Lower lobe of right lung (tissue), 2 donors: Measurements from ENCODE around the gene CHST8. TPM values are rescaled to one million over a fixed set of nuclear protein-coding genes. Genes with fewer than 3 reads are reported as not detected.

Experiments used
- ATAC-seq, 2 donors: fragments of 200-7000 bp; cut with Tn5 transposase; one replicate each; pipeline ENCODE4 v1.9.1; 2020 to 2022; ENCODE audit warnings: mild to moderate bottlenecking in 2 of 2, moderate library complexity in 2 of 2
- DNase-seq: peaks from one replicate; pipeline ENCODE4 v3.0.0-alpha.2; 2020
- H3K27ac ChIP-seq: fragments of 200-600 bp; one replicate; pipeline ENCODE4 v1.8.0; 2022
- H3K27me3 ChIP-seq: fragments of 200-600 bp; one replicate; pipeline ENCODE4 v1.8.0; 2022; ENCODE audit warnings: low read depth
- H3K36me3 ChIP-seq: fragments of 200-600 bp; one replicate; pipeline ENCODE4 v1.8.0; 2022; ENCODE audit warnings: mild to moderate bottlenecking
- H3K4me1 ChIP-seq: fragments of 200-600 bp; one replicate; pipeline ENCODE4 v1.8.0; 2022
- H3K4me3 ChIP-seq: fragments of 200-600 bp; one replicate; pipeline ENCODE4 v1.8.0; 2022; ENCODE audit warnings: mild to moderate bottlenecking
- H3K9me3 ChIP-seq: fragments of 200-600 bp; one replicate; pipeline ENCODE4 v1.8.0; 2022
- intact Hi-C: fragments of 100-400 bp; cut with DNase I; formaldehyde crosslinking; loops from one replicate; pipeline ENCODE4 v1.11.0; 2022
- total RNA-seq: library from RNA; stranded (reverse); fragmentation: NEBNext Ultra II Directional; extraction: Animal tissue kit (Norgen Biotek cat#: 25700); gene quantifications from one replicate; pipeline ENCODE4 v1.2.1, GENCODE V29; 2021
- TF ChIP-seq, protein P1 (sequence below): fragments of 200-600 bp; IDR thresholded peaks from one replicate; pipeline ENCODE4 v1.8.0; 2022; ENCODE audit warnings: antibody characterized with exemption, mild to moderate bottlenecking
- donor health status: DM: no; HTN: yes; CAD: no; lungs with severe emphysema.

CHST8 gene
- total RNA-seq, 1 donor from 2014 or later: not detected

GRCh38 chr19:33681081-33681680 is 59.4 kb downstream of the CHST8 start:
- Histone ChIP-seq H3K27ac (no peak overlapping the region), H3K4me3 (no peak overlapping the region), H3K36me3 (no peaks in the 10 kb centered on the region), H3K4me1 (no peaks in the 10 kb centered on the region), H3K9me3 (no peaks in the 10 kb centered on the region), H3K27me3 (peaks cover 45% of the 10 kb centered on the region)
- intact Hi-C loops: no loop called here
- ATAC-seq (no peak), DNase-seq (no peak)
- TF ChIP-seq, protein P1, sequence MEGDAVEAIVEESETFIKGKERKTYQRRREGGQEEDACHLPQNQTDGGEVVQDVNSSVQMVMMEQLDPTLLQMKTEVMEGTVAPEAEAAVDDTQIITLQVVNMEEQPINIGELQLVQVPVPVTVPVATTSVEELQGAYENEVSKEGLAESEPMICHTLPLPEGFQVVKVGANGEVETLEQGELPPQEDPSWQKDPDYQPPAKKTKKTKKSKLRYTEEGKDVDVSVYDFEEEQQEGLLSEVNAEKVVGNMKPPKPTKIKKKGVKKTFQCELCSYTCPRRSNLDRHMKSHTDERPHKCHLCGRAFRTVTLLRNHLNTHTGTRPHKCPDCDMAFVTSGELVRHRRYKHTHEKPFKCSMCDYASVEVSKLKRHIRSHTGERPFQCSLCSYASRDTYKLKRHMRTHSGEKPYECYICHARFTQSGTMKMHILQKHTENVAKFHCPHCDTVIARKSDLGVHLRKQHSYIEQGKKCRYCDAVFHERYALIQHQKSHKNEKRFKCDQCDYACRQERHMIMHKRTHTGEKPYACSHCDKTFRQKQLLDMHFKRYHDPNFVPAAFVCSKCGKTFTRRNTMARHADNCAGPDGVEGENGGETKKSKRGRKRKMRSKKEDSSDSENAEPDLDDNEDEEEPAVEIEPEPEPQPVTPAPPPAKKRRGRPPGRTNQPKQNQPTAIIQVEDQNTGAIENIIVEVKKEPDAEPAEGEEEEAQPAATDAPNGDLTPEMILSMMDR: no peak

DNA sequence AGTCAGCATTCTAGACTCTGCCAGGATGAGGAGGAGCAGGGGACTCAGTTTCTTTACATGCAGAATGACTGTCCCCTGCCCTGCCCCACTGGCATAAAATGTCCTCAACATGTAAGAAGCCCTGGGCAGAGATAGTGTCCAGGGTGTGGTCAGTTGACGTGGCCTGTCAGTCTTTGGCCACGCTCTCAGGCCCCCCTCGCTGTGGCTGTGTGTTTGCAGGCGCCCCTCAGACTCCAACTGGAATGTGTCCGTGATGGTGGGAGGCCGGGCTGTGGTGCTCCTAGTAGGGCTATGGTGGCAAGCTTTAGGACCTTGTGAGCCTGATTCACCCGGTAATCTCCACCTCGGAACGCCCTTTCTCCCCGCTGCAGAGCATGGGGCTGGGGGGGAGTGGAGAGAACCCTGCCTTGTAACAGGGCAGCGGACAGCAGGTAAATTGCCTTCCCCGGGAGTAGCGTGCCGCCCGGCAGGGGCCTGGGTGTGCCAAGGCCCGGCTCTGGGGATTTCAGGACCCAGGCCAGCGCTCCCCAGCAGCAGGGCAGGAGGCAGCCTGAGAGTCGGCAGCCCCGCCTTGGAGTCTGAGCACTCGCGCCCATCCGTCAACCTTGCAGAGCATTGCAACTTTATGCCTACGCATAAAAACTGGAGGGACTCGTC is 62.3 kb downstream of the CHST8 start:
- DNase-seq (no peak), ATAC-seq (peak; percentile 36 to 42)
- H3K27ac ChIP-seq: no peak overlapping the region
- peaks cover 65% of the 10 kb centered on the region for H3K27me3 ChIP-seq
- H3K4me1 ChIP-seq: no peaks in the 10 kb centered on the region
- no peaks in the 10 kb centered on the region for H3K36me3 ChIP-seq
- H3K4me3 ChIP-seq: no peak overlapping the region
- TF ChIP-seq, protein P1: no peak
- H3K9me3 ChIP-seq: no peaks in the 10 kb centered on the region
- intact Hi-C loops: no loop called here

- H3K36me3 ChIP-seq: no peaks in the 10 kb centered on the region
- H3K4me3 ChIP-seq: no peak overlapping the region
- intact Hi-C loops: no loop called here
- TF ChIP-seq, protein P1: no peak
- H3K27ac ChIP-seq: no peak overlapping the region
- no peak for DNase-seq
- H3K27me3 ChIP-seq: peaks cover 69% of the 10 kb centered on the region
- H3K4me1 ChIP-seq: no peaks in the 10 kb centered on the region
- no peaks in the 10 kb centered on the region for H3K9me3 ChIP-seq
- no peak for ATAC-seq
These were observed 62.9 kb downstream of the CHST8 start for GRCh38 chr19:33684538-33685232.

DNA sequence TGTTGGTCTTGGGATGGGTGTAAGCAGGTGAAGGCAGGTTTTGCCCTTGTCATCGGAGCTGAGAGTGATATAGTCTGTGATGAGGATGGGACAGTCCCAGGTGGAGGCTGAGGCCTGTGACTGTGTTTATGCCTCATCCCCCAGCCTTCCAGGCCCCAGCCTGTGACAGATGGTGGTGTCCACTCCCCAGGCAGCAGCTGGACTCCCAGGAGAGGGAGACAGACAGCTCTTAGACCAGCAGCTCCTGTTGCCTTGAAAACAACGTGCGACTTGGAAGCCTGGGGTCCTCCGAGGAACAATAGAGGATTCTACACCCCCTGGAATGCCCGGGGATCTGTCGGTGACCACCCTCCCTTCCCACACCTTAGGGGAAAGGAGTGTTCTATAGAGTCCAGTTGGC is 63.8 kb downstream of the CHST8 start:
- Histone ChIP-seq H3K27ac (no peak overlapping the region), H3K9me3 (no peaks in the 10 kb centered on the region), H3K27me3 (peaks cover 69% of the 10 kb centered on the region), H3K4me1 (no peaks in the 10 kb centered on the region), H3K4me3 (no peak overlapping the region), H3K36me3 (no peaks in the 10 kb centered on the region)
- intact Hi-C loops: no loop called here
- ATAC-seq: no peak
- TF ChIP-seq, protein P1: no peak
- DNase-seq: no peak

DNA sequence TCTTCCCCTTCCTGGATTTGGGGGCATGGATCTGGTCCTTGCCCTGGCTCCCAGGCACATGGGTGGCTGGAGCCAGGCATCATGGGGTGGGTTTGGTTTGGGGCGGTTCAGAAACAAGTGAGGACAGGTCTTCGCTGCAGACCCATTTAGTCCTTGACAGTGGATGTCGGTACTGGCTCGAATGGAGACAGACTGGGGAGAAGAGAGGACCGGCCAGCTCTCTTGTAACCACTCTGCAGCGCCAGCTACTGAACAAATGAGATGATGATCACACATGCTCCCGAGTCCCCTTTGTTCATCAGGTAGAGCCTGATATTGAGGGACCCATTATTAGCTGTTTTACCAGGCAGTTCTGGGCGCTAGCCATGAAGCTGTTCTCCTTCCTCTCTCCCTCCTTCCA is 64.5 kb downstream of the CHST8 start:
- no peak for DNase-seq
- H3K27ac ChIP-seq: no peak overlapping the region
- no peaks in the 10 kb centered on the region for H3K4me1 ChIP-seq
- H3K36me3 ChIP-seq: no peaks in the 10 kb centered on the region
- no peak overlapping the region for H3K4me3 ChIP-seq
- TF ChIP-seq, protein P1: no peak
- H3K9me3 ChIP-seq: no peaks in the 10 kb centered on the region
- intact Hi-C loops: no loop called here
- no peak for ATAC-seq
- H3K27me3 ChIP-seq: peaks cover 68% of the 10 kb centered on the region
